RCC 7860 (cell line): Measurements from ENCODE around the gene CD58.
"Not testable (repeated sequence)": the region's sequence is repeated elsewhere in the genome, so short reads cannot be mapped to it uniquely, and the experiment has no call there.

Source experiments
- DNase-seq: peaks from one replicate; pipeline ENCODE4 v3.0.0-alpha.2; 2015; ENCODE audit warnings: low spot score
- FAIRE-seq: peaks from 2 replicates; lab custom pipeline; 2012; peaks lifted over from hg19 to GRCh38; lab: Jason Lieb, UNC

CD58 gene

DNA sequence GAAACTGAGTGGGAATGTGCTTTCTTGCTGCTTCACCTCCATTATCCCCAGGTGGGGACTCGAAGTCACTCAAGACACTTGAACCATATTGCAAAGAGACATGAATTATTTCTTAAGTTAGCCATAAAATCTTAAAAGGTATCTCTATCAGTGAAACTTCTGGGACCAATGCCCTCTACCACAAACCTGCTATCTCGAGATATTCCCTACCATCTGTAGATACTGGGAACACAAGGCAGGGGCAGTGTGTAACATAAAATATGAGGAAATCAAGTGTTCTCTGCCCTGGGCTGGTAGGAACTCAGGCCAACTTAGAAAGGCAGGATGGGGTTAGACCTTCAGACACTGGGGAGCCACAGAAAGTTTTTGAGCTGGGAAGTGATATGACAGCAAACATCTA is 1.3 kb upstream of the CD58 start:
- no peak for FAIRE-seq
- DNase-seq = no peak

DNA sequence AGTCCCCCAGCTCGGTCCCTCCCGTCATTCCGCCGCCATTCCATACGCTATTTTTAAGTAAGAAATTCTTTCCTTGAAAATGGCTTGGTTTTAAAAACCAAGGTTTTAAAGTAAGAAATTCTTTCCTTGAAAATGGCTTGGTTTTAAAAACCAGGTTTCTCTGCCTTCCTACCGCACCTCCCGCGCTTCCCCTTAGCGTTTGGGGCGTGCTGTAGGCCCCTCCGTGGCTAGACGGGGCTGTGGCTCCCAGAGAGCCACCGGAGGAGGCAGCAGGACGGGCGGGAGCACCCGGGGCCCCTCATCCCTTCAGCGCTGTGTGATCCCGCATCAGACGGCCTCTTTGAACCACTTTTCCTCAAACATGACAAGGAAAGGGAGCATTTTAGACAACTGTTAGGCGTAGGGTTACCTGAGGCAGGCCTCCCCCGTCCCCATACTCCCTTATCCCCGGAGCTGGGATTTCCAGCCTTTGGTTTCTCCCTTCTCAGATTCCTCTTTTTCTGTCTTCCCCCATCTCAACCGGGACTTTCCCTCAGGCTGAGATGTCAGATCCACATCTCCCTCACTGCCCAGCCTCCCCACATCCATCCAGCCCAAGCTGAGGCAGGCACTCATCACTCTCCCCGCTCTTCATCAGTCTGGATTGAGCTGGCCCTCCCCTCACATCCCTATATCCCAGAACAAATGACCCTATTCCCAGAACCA is 541 bp upstream of the CD58 start:
- DNase-seq (no peak), FAIRE-seq (no peak)

DNA sequence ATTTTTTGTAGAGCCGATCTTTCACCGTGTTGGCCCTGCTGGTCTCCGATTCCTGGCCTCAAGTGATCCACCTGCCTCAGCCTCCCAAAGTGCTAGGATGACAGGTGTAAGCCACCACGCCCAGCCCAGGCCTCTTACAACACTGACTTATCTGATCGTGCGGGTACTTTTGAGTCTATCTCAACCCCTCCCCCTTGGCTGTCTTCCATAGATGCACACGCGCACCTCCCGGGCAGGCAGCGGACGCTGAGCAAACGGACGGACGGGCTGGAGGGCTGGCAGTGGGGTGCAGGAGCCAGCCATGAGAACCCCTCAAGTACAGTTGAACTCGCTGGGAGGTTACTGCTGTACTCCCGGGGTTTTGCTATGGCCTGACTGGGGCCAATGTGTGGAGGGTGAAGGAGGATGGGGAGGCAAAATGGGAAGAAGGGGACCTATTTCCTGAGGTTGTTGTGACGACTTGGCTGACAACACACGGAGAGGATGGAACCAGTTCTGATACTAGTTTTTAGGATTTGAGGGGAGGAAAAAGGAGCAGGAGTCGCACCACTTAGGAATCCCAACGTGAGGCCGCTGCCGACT is 959 bp downstream of the CD58 start:
- DNase-seq = no peak
- no peak for FAIRE-seq

GRCh38 chr1:116569381-116569670 is 1.5 kb downstream of the CD58 start:
- no peak for DNase-seq
- FAIRE-seq = no peak

DNA sequence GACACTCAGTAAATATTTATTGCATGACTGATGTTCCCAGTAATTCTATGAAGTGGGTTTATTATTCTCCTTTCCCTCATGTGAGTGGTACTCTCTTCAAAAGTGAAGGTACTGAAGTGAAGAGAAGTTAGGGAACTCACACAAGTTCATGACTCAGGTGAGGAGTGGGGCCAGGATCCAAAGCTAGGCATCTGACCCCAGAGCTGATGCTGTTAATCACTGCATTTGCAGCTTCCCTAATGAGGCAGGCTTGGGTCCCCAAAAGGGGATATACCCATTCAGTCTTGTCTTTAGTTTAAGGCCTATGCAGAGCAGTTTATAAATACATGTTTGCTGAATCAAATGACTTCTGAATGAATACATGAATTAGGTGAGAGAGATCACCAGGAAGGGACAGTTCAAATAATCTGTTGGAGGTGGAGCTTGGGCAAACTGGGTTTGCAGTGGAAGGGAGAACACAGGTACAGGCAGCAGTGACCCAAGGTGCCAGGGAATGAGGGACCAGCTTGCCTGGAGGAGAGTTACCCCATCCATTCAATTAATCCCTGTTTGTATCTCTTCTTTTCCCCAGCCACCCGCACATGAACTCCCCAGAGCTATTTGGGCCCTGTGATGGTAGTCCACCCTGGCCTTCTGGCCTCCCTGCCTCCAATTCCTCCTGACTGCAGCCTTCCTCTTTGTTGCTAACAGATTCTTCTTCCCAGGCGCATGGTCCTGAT is 2.0 kb downstream of the CD58 start:
- DNase-seq (no peak), FAIRE-seq (no peak)

DNA sequence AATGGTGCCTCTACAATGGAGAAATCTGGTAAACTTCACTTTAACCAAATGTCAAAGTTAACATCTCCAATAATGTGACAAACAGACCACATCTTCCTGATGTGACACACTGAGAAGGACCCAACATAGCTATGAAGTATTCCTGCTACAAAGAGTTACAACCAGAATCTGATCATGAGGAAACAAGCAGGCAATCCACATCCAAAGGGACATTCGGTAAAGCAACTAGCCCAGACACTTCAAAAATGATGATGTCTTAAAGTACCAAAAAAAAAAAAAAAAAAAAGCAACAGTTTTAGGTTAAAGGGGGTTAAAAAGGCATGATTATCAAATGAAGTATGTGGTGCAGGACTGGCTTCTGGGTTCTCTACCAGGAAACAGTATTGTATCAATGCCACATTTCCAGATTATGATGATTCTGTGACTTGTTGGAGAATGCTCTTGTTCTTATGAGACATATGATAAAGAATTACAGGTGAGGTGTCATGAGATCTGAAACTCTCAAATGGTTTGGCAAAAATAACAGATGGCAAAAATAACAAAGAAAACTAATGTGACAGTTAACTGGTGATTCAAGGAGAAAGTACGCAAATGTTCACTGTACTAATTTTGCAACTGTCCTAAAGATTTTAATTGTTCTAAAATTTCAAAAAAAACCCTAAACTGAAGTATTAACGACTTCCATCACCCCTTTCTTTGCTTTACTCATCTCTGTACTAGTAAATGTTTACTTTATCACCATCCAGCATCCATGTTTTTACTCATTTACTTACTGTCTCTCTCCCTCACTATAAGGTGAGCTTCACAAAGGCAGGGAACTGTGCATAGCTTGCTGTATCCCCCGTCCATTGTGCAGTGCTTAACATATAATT is 2.8 kb downstream of the CD58 start:
- FAIRE-seq = no peak
- no peak for DNase-seq

- DNase-seq = no peak
- FAIRE-seq = no peak
Measured at GRCh38 chr1:116565222-116565621, 5.6 kb downstream of the CD58 start.

- FAIRE-seq = no peak
Measured at GRCh38 chr1:116564426-116564825, 6.4 kb downstream of the CD58 start.

GRCh38 chr1:116562465-116562864 is 8.4 kb downstream of the CD58 start:
- not testable (repeated sequence) for FAIRE-seq, DNase-seq

More at GRCh38 chr1:116564426-116564825, 6.4 kb downstream of the CD58 start:
- no peak for DNase-seq

- DNase-seq = no peak
- FAIRE-seq = no peak
Measured at GRCh38 chr1:116561563-116561962, 9.3 kb downstream of the CD58 start.

- no peak for FAIRE-seq
- no peak for DNase-seq
Measured at GRCh38 chr1:116560704-116561490, 9.9 kb downstream of the CD58 start.

DNA sequence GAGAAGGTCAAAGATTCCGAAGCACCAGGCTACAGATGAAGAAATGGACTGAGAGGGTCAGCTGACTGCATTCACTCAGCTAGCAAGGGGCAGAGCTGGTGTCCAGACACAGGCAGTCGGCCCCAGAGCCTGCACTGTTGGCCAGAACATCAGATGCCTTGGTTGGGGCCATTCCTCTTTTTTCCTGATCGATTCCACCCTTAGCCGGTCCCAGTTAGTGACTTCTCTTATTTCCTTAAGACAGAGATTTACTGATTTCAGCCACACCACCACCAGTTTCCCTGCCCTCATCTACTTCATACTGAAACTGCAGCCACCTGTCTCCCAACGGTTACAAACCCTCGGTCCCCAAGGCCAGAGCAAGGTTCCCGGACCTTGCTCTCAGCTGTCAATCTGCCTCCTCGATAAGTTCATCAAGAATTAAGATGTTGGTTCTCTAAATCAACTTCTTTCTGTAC is 11.5 kb downstream of the CD58 start:
- FAIRE-seq (no peak), DNase-seq (no peak)

- DNase-seq = no peak
- FAIRE-seq = no peak
Measured at GRCh38 chr1:116558571-116558970, 12.3 kb downstream of the CD58 start.

DNA sequence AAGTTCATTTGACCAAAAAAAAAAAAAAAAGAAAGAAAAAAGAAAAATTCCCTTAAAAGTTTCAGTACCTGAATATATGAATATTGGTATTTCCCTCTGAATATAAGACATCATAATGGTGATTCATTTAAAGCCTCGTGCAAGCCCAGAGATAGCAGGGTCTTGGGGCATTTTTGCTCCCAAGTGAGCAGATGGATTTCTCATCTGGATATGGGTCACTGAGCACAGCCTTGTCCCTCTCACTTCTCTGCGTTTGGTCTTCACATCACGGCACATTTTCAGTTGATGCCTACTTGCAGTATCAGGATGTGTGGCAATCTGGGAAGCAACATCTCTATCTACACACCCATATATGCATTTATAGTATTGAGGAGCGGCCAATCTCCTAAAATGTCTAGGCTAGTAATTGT is 12.7 kb downstream of the CD58 start:
- DNase-seq (peak; percentile 43), FAIRE-seq (peak; percentile 11)

- DNase-seq (no peak), FAIRE-seq (no peak)
Measured at GRCh38 chr1:116557323-116557878, 13.4 kb downstream of the CD58 start.

DNA sequence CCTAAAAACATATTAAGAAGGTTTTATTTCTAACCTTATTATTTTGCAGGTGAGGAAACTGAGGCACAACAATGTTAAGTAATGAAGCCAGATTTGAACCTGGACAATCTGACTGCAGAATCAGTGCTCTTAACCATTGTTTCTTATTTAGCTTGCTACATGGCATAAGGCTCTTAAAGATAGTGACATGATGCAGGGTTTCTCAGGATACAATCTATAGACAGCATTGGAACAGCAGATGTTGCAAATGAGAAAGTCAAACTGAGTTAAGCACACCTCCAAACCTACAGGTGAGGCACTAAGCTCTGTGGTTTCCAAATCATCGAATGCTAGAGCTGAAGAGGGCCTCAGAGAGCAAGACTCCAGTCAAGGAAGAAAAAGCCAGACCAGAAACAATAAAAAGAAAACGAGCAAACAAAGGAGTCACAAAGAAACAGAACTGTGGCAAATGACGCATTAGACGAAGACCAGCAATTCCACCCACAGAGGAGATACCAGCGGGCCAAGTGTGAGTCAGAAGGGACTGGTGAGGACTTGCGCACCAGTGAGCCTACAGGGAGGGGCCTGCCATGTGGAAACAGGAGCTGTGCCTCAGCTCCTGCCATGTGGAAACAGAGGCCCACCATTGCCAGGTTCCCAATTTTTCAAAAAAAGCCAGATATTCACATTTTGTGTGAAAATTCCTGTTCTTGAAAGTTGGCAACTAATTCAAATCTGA is 14.4 kb downstream of the CD58 start:
- FAIRE-seq = peak; percentile 95
- DNase-seq = peak; percentile 95

GRCh38 chr1:116554924-116555323 is 15.9 kb downstream of the CD58 start:
- FAIRE-seq (no peak), DNase-seq (no peak)

- FAIRE-seq = peak; percentile 64
- DNase-seq = peak; percentile 67
Measured at GRCh38 chr1:116553386-116554115, 17.3 kb downstream of the CD58 start.
